Heart left ventricle (tissue), 13 donors: Measurements from ENCODE around the gene TIAL1.

Experiments used
- POLR2A ChIP-seq, 2 donors: fragments of 450-650 bp; IDR thresholded peaks; one replicate each; pipeline ENCODE4 v1.6.1; 2017; ENCODE audit warnings: antibody characterized with exemption in 2 of 2, mild to moderate bottlenecking in 2 of 2, moderate library complexity in 2 of 2
- TF ChIP-seq, protein P1 (sequence below), 12 donors: fragments of 200-600 bp; sonication (generic) in 4 of 12; IDR thresholded peaks; one replicate each; pipeline versions ENCODE4 v1.5.0 to v1.8.0; 2018 to 2022; ENCODE audit warnings: antibody characterized with exemption in 12 of 12, mild to moderate bottlenecking in 5 of 12
- donor health status: ischemic (EF 13 %, LVEDD 7.1; RV severe dilation, severe dysfunction).
- donor health status: DM: no; HTN: yes; CAD: no.
- donor health status: DM: no; HTN: no; CAD: no.
- donor health status: ischemic (EF 25% LVEDD 6.9; RV normal size, moderate dysfunction).
- donor health status: ischemic (EF 25% LVEDD 5.7; RV mildly dilated, moderate dysfunction).
- donor health status: ischemic (EF 35%, LVEDD 5.7; RV mildly dilated, moderate dysfunction).
- donor health status: nonischemic (EF 11% LVEDD 7.7; RV severe dilation, severe dysfunction).
- donor health status: DM: yes; HTN: yes; CAD: no.
- donor health status: PGD.
- donor health status: ischemic (EF 29% LVEDD 5.4; RV normal size, mild dysfunction).
- donor health status: nonischemic (EF 23%, LVEDD 6.1; RV moderate dilation, normal function).

DNA sequence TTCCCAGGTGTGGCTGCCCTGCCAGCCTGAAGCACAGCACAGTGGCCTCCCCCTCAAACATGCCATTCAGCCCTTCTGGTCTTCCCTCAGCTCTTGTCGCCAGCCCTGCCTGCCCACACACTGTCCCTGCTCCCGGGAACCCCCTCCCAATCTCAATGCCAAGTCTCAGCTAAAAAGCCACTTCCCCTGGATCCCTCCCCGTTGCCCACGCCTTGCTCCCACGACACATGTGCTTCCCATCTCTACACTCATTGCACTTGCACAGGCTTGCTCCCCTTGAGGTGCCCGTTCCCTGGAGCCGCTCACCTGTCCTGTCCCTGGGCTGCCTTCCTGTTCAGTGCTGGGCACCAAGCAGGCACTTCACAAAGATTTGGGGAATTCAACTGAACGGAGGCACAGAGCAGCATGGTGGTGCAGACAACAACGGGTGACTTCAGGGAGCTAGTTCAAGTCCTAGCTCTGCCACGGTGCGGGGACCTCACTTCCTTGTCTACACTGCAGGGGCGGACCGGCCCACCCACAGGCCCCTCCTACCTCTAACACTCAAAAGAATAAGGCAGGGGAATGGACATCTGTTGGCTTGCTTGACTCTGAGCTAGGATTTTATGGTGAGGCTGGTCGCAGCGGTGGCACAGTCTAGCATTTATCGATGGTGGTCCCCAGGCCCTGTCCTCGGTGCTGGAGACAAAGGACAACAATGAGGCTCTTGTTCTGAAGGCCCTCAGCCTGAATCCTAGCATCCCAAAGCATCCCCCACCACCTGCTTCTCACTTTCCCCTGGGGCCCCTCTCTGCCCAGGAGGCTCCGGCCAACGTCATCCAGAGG is 72.7 kb downstream of the TIAL1 start:
- TF ChIP-seq, protein P1, sequence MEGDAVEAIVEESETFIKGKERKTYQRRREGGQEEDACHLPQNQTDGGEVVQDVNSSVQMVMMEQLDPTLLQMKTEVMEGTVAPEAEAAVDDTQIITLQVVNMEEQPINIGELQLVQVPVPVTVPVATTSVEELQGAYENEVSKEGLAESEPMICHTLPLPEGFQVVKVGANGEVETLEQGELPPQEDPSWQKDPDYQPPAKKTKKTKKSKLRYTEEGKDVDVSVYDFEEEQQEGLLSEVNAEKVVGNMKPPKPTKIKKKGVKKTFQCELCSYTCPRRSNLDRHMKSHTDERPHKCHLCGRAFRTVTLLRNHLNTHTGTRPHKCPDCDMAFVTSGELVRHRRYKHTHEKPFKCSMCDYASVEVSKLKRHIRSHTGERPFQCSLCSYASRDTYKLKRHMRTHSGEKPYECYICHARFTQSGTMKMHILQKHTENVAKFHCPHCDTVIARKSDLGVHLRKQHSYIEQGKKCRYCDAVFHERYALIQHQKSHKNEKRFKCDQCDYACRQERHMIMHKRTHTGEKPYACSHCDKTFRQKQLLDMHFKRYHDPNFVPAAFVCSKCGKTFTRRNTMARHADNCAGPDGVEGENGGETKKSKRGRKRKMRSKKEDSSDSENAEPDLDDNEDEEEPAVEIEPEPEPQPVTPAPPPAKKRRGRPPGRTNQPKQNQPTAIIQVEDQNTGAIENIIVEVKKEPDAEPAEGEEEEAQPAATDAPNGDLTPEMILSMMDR (IDR thresholded peaks at IDR 0.05), result no peak
- no peak for TF ChIP-seq POLR2A (IDR thresholded peaks at IDR 0.05)
